ENCODE data around the gene MALL.

MALL gene

GRCh38 chr2:110107092-110108079, 8.2 kb downstream of the MALL start:
- no peak overlapping the region for H3K4me2 ChIP-seq (ENCODE audit: low read length)
- H3K79me2 ChIP-seq (ENCODE audit: low read length) = no peaks in the 10 kb centered on the region

DNA sequence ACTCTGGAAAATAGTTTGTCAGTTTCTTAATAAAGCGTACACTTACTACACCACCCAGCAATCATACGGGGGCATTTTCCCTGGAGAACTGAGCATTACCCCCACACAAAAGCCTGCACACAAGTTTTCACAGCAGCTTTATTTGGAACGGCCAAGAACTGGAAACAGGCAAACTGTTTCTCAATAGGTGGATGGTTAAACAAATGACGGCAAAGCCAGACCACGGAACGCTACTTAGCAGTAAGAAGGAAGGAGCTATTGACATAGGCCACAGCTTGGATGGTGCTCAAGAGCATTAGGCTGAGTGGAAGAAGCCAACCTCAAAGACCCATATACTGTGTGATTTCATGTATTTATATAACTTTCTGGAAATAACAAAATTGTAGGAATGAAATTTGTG, 9.0 kb downstream of the MALL start:
- Histone ChIP-seq H3K9ac (ENCODE audit: low read length) (no peak overlapping the region), H3K4me3 (ENCODE audit: low read length) (no peak overlapping the region), H2AFZ (ENCODE audit: low read depth, low read length) (no peak overlapping the region), H3K4me1 (ENCODE audit: low read length) (no peaks in the 10 kb centered on the region), H3K27ac (ENCODE audit: low read length) (no peak overlapping the region), H3K36me3 (replicated peaks; ENCODE audit: low read depth, low read length) (no peaks in the 10 kb centered on the region), H3K79me2 (ENCODE audit: low read length) (no peaks in the 10 kb centered on the region), H3K4me2 (ENCODE audit: low read length) (no peak overlapping the region), H3K9me3 (ENCODE audit: insufficient read depth, low read length) (no peaks in the 10 kb centered on the region), H3K27me3 (ENCODE audit: low read depth, low read length) (no peaks in the 10 kb centered on the region), H4K20me1 (ENCODE audit: insufficient read depth, low read length) (no peaks in the 10 kb centered on the region)
- TF ChIP-seq EZH2phosphoT487 (IDR thresholded peaks at IDR 0.05; ENCODE audit: low read depth) (no peak), CTCF (IDR thresholded peaks at IDR 0.05; ENCODE audit: low read depth, low read length) (no peak)

More at GRCh38 chr2:110107092-110108079, 8.2 kb downstream of the MALL start:
- Histone ChIP-seq H3K9me3 (ENCODE audit: insufficient read depth, low read length) (no peaks in the 10 kb centered on the region), H3K4me3 (ENCODE audit: low read length) (no peak overlapping the region), H4K20me1 (ENCODE audit: insufficient read depth, low read length) (no peaks in the 10 kb centered on the region), H3K9ac (ENCODE audit: low read length) (no peak overlapping the region), H3K4me1 (ENCODE audit: low read length) (no peaks in the 10 kb centered on the region), H2AFZ (ENCODE audit: low read depth, low read length) (no peak overlapping the region), H3K36me3 (replicated peaks; ENCODE audit: low read depth, low read length) (no peaks in the 10 kb centered on the region), H3K27me3 (ENCODE audit: low read depth, low read length) (no peaks in the 10 kb centered on the region), H3K27ac (ENCODE audit: low read length) (no peak overlapping the region)
- TF ChIP-seq CTCF (IDR thresholded peaks at IDR 0.05; ENCODE audit: low read depth, low read length) = no peak
- TF ChIP-seq EZH2phosphoT487 (IDR thresholded peaks at IDR 0.05; ENCODE audit: low read depth) = no peak

DNA sequence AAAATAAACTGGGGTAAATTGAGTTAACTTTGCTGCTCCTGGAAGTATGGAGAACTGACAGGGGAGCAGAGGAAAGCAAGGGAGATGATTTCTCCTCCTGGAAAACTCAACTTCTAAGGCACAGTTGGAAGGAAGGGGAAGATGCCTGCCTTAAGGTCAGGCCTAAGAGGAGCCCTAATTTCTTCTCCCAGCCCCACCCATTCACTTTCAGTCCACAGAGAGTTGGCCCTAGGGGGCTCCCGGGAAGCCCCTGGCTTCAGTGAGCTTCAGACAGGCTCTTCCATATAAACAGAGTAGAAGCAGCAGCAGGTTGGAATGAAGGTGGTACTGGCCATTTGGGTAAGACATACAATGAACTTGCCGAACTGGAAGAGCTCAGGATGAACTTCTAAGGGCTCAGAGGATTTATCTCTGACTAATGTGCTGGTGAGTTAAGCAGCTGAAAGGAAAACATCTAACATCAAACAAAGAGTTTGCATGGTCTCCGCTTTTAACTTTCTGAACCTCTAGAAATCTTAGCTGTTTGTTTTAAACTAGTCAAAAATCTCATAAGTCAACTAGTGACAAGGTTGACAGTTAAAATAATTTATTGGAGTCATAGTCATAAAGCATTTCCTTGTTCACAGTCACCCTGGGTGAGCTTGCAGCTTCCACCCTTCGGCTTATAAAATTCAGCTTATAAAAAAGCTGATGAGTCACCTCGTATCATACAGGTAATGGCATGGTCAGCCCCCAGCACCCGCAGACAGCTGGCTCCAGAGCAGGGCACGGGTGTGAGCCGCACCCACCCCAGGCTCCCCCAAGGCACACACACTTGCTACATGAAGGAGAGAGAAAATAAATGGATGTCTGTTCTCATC, 9.8 kb downstream of the MALL start:
- Histone ChIP-seq H2AFZ (ENCODE audit: low read depth, low read length) (no peak overlapping the region), H3K9me3 (ENCODE audit: insufficient read depth, low read length) (no peaks in the 10 kb centered on the region), H3K27me3 (ENCODE audit: low read depth, low read length) (no peaks in the 10 kb centered on the region), H3K4me1 (ENCODE audit: low read length) (no peaks in the 10 kb centered on the region), H3K4me3 (ENCODE audit: low read length) (no peak overlapping the region), H3K9ac (ENCODE audit: low read length) (no peak overlapping the region), H3K4me2 (ENCODE audit: low read length) (no peak overlapping the region), H3K36me3 (replicated peaks; ENCODE audit: low read depth, low read length) (no peaks in the 10 kb centered on the region), H4K20me1 (ENCODE audit: insufficient read depth, low read length) (no peaks in the 10 kb centered on the region), H3K27ac (ENCODE audit: low read length) (no peak overlapping the region), H3K79me2 (ENCODE audit: low read length) (no peaks in the 10 kb centered on the region)
- TF ChIP-seq CTCF (IDR thresholded peaks at IDR 0.05; ENCODE audit: low read depth, low read length) (no peak), EZH2phosphoT487 (IDR thresholded peaks at IDR 0.05; ENCODE audit: low read depth) (no peak)

GRCh38 chr2:110105183-110105582, 10.4 kb downstream of the MALL start:
- no peaks in the 10 kb centered on the region for H3K27me3 ChIP-seq (ENCODE audit: low read depth, low read length)
- TF ChIP-seq CTCF (IDR thresholded peaks at IDR 0.05; ENCODE audit: low read depth, low read length) (no peak), EZH2phosphoT487 (IDR thresholded peaks at IDR 0.05; ENCODE audit: low read depth) (no peak)
- no peak overlapping the region for H2AFZ ChIP-seq (ENCODE audit: low read depth, low read length)
- H3K9me3 ChIP-seq (ENCODE audit: insufficient read depth, low read length) = no peaks in the 10 kb centered on the region
- H4K20me1 ChIP-seq (ENCODE audit: insufficient read depth, low read length) = no peaks in the 10 kb centered on the region
- no peak overlapping the region for H3K27ac ChIP-seq (ENCODE audit: low read length)
- H3K9ac ChIP-seq (ENCODE audit: low read length) = no peak overlapping the region
- H3K4me1 ChIP-seq (ENCODE audit: low read length) = no peaks in the 10 kb centered on the region
- H3K36me3 ChIP-seq (replicated peaks; ENCODE audit: low read depth, low read length) = no peaks in the 10 kb centered on the region
- H3K79me2 ChIP-seq (ENCODE audit: low read length) = no peaks in the 10 kb centered on the region
- no peak overlapping the region for H3K4me3 ChIP-seq (ENCODE audit: low read length)
- H3K4me2 ChIP-seq (ENCODE audit: low read length) = no peak overlapping the region

Data from OCI-LY3 (cell line).